Measurements from ENCODE around the gene LRMDA. TPM values are rescaled to one million over a fixed set of nuclear protein-coding genes. Genes with fewer than 3 reads are reported as not detected.

The LRMDA gene
- total and polyA plus RNA-seq, 2 donors from 2014 or later = 23.2 to 48.6 TPM

- no peak for TF ChIP-seq CTCF (IDR thresholded peaks at IDR 0.05; ENCODE audit: borderline replicate concordance, extremely low read depth, insufficient read depth)
- Histone ChIP-seq H3K4me3 (ENCODE audit: low read length in 3 of 3) (no peak overlapping the region), H3K9ac (ENCODE audit: low read length in 3 of 3) (no peak overlapping the region), H3K27ac (ENCODE audit: low read depth in 2 of 2, low read length in 2 of 2) (peak overlapping the region; percentile 6 to 49), H3K4me1 (ENCODE audit: control insufficient read depth in 2 of 3, insufficient read depth in 2 of 3, low read depth in 1 of 3, low read length in 3 of 3) (peaks cover 0 to 26% (median 5%) of the 10 kb centered on the region in 3 donors), H3K9me3 (ENCODE audit: control insufficient read depth in 2 of 3, insufficient read depth in 1 of 3, low read length in 3 of 3) (no peaks in the 10 kb centered on the region), H3K27me3 (ENCODE audit: control insufficient read depth, insufficient read depth, low read length) (no peaks in the 10 kb centered on the region), H3K36me3 (ENCODE audit: control insufficient read depth in 2 of 3, insufficient read depth in 3 of 3, low read length in 3 of 3) (no peaks in the 10 kb centered on the region)
- DNase-seq = peak; percentile 43 to 86 (median 61)
- no peak for FAIRE-seq
- intact Hi-C loops (cut with DNase I) = no loop called here
These were observed 1.2 kb upstream of the LRMDA start for GRCh38 chr10:75430000-75430763.

- intact Hi-C loops (cut with DNase I) = no loop called here
- H3K9ac ChIP-seq (ENCODE audit: low read length in 3 of 3) = peak overlapping the region in 1 of 3 donors; percentile 63
- no peaks in the 10 kb centered on the region for H3K36me3 ChIP-seq (ENCODE audit: control insufficient read depth in 2 of 3, insufficient read depth in 3 of 3, low read length in 3 of 3)
- FAIRE-seq (no peak), DNase-seq (peak in 1 of 5 donors; percentile 36)
- H3K27ac ChIP-seq (ENCODE audit: low read depth in 2 of 2, low read length in 2 of 2) = no peak overlapping the region
- no peak for TF ChIP-seq CTCF (IDR thresholded peaks at IDR 0.05; ENCODE audit: borderline replicate concordance, extremely low read depth, insufficient read depth)
- H3K4me1 ChIP-seq (ENCODE audit: control insufficient read depth in 2 of 3, insufficient read depth in 2 of 3, low read depth in 1 of 3, low read length in 3 of 3) = peaks cover 0 to 26% (median 5%) of the 10 kb centered on the region in 3 donors
- peak overlapping the region in 2 of 3 donors; percentile 55 to 69 for H3K4me3 ChIP-seq (ENCODE audit: low read length in 3 of 3)
- H3K9me3 ChIP-seq (ENCODE audit: control insufficient read depth in 2 of 3, insufficient read depth in 1 of 3, low read length in 3 of 3) = no peaks in the 10 kb centered on the region
- no peaks in the 10 kb centered on the region for H3K27me3 ChIP-seq (ENCODE audit: control insufficient read depth, insufficient read depth, low read length)
These were observed 752 bp downstream of the LRMDA start for GRCh38 chr10:75432176-75432575.

- DNase-seq (peak in 3 of 5 donors; percentile 39 to 52 (median 47)), FAIRE-seq (no peak)
- no peaks in the 10 kb centered on the region for H3K9me3 ChIP-seq (ENCODE audit: control insufficient read depth in 2 of 3, insufficient read depth in 1 of 3, low read length in 3 of 3)
- no peak overlapping the region for H3K9ac ChIP-seq (ENCODE audit: low read length in 3 of 3)
- no peak for TF ChIP-seq CTCF (IDR thresholded peaks at IDR 0.05; ENCODE audit: borderline replicate concordance, extremely low read depth, insufficient read depth)
- H3K4me3 ChIP-seq (ENCODE audit: low read length in 3 of 3) = peak overlapping the region in 2 of 3 donors; percentile 44 to 69
- H3K27me3 ChIP-seq (ENCODE audit: control insufficient read depth, insufficient read depth, low read length) = no peaks in the 10 kb centered on the region
- no peak overlapping the region for H3K27ac ChIP-seq (ENCODE audit: low read depth in 2 of 2, low read length in 2 of 2)
- H3K36me3 ChIP-seq (ENCODE audit: control insufficient read depth in 2 of 3, insufficient read depth in 3 of 3, low read length in 3 of 3) = no peaks in the 10 kb centered on the region
- intact Hi-C loops (cut with DNase I) = no loop called here
- H3K4me1 ChIP-seq (ENCODE audit: control insufficient read depth in 2 of 3, insufficient read depth in 2 of 3, low read depth in 1 of 3, low read length in 3 of 3) = peaks cover 0 to 29% (median 5%) of the 10 kb centered on the region in 3 donors
These were observed 1.3 kb downstream of the LRMDA start for GRCh38 chr10:75432763-75433162.
